Measurements from ENCODE around the gene PLB1. TPM values are rescaled to one million over a fixed set of nuclear protein-coding genes. Genes with fewer than 3 reads are reported as not detected.

The PLB1 gene
- total and polyA plus RNA-seq, 9 of the 15 experiments (the other 6 are each of a cell fraction or from before 2014, with no cell fraction given), result 0.01 to 0.09 (median 0.07) TPM; not detected in 2

GRCh38 chr2:28452534-28453081 lies 43.3 kb upstream of the PLB1 start:
- Histone ChIP-seq H3K27ac (ENCODE audit: extremely low read depth, low read depth, low read length) (no peak overlapping the region), H3K9me1 (ENCODE audit: control insufficient read depth, insufficient read depth, low read length) (no peaks in the 10 kb centered on the region), H3K27me3 (ENCODE audit: control insufficient read depth in 2 of 2, insufficient read depth in 2 of 2, low read length in 2 of 2) (peaks cover 0 to 23% of the 10 kb centered on the region in 2 experiments; a peak in 2 of 5 replicates), H2AFZ (ENCODE audit: low read depth, low read length) (no peak overlapping the region), H3K36me3 (ENCODE audit: control insufficient read depth, insufficient read depth, low read length) (no peaks in the 10 kb centered on the region), H3K9ac (ENCODE audit: insufficient read depth in 1 of 2, low read depth in 2 of 2, low read length in 2 of 2) (no peak overlapping the region), H3K9me3 (replicated peaks; ENCODE audit: control insufficient read depth, insufficient read depth, low read depth, low read length) (no peaks in the 10 kb centered on the region), H3K4me1 (replicated peaks in 1 of 2; ENCODE audit: control insufficient read depth in 2 of 2, insufficient read depth in 2 of 2, low read length in 2 of 2) (peaks cover 10% of the 10 kb centered on the region in 2 experiments; a peak in 4 of 5 replicates), H4K20me1 (replicated peaks; ENCODE audit: control insufficient read depth, insufficient read depth, low read length) (0 out of 2 replicates have a peak, but pooled peaks cover 7% of the 10 kb centered on the region), H3K4me2 (ENCODE audit: insufficient read depth, low read length) (no peak overlapping the region), H3K79me2 (ENCODE audit: control insufficient read depth, insufficient read depth, low read length) (no peaks in the 10 kb centered on the region), H3K4me3 (no peak overlapping the region)
- DNase-seq (ENCODE audit: extremely low read depth in 1 of 4, low spot score in 3 of 4) (peak; percentile 73 to 83 (median 78)), FAIRE-seq (peak; percentile 83), ATAC-seq (peak; percentile 95)
- intact Hi-C loops (cut with micrococcal nuclease), result loop anchor here (2.0 to 5.0 kb wide), 4 partner anchors 60 to 750 kb away; partner anchors contain the start of gene FOSL2
- ChIA-PET CTCF (ENCODE audit: low intra/inter-chr PET ratio) (interaction anchor here (0.7 to 2.4 kb wide), 6 partner anchors 57 to 769 kb away, joined by 3 to 11 read pairs (median 3); no protein-coding TSS in a partner anchor), POLR2A (no interaction called here)
- no TSS peak for BruUV-seq (replicated peaks)
- 7% methylated on average over 7 of the region's 7 CpGs for WGBS (ENCODE audit: insufficient coverage, low coverage, missing lambda C conversion rate)
- in situ Hi-C loops (cut with MboI), result no loop called here
- TF ChIP-seq ZEB2 (IDR thresholded peaks at IDR 0.05) (no peak), JUND (IDR thresholded peaks at IDR 0.05; ENCODE audit: borderline replicate concordance, low read depth, low read length) (peak; percentile 40; the same call in 1 of the 2 replicates), JUND (tag; IDR thresholded peaks at IDR 0.05; ENCODE audit: borderline replicate concordance, low read depth, low read length) (no peak), SMC3 (conservative IDR thresholded peaks at IDR 0.05; ENCODE audit: insufficient read depth, low read depth, low read length) (peak; percentile 91), ZNF408 (CRISPR knock-in tag; IDR thresholded peaks at IDR 0.05; ENCODE audit: low read depth) (no peak), HBP1 (CRISPR knock-in tag; IDR thresholded peaks at IDR 0.05) (no peak), FOXP1 (CRISPR knock-in tag; IDR thresholded peaks at IDR 0.05) (no peak), TFAP4 (CRISPR knock-in tag; IDR thresholded peaks at IDR 0.05; ENCODE audit: borderline replicate concordance) (peak; percentile 38; the same call in 1 of the 2 replicates), KLF16 (IDR thresholded peaks at IDR 0.05) (no peak), PBX2 (CRISPR knock-in tag; IDR thresholded peaks at IDR 0.05; ENCODE audit: low read depth) (no peak), PBX2 (tag; conservative IDR thresholded peaks at IDR 0.05; ENCODE audit: low read depth) (no peak), NR1H2 (CRISPR knock-in tag; IDR thresholded peaks at IDR 0.05) (no peak)
- TF ChIP-seq, protein P1, sequence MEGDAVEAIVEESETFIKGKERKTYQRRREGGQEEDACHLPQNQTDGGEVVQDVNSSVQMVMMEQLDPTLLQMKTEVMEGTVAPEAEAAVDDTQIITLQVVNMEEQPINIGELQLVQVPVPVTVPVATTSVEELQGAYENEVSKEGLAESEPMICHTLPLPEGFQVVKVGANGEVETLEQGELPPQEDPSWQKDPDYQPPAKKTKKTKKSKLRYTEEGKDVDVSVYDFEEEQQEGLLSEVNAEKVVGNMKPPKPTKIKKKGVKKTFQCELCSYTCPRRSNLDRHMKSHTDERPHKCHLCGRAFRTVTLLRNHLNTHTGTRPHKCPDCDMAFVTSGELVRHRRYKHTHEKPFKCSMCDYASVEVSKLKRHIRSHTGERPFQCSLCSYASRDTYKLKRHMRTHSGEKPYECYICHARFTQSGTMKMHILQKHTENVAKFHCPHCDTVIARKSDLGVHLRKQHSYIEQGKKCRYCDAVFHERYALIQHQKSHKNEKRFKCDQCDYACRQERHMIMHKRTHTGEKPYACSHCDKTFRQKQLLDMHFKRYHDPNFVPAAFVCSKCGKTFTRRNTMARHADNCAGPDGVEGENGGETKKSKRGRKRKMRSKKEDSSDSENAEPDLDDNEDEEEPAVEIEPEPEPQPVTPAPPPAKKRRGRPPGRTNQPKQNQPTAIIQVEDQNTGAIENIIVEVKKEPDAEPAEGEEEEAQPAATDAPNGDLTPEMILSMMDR (IDR thresholded peaks at IDR 0.05 in 2 of 3, conservative IDR thresholded peaks at IDR 0.05 in 1 of 3; ENCODE audit: insufficient read depth in 2 of 3, low read depth in 1 of 3, low read length in 3 of 3), result peak; percentile 88 to 95 (median 93)
- TF ChIP-seq, protein P2, sequence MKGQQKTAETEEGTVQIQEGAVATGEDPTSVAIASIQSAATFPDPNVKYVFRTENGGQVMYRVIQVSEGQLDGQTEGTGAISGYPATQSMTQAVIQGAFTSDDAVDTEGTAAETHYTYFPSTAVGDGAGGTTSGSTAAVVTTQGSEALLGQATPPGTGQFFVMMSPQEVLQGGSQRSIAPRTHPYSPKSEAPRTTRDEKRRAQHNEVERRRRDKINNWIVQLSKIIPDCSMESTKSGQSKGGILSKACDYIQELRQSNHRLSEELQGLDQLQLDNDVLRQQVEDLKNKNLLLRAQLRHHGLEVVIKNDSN (CRISPR knock-in tag; IDR thresholded peaks at IDR 0.05), result no peak

Measured in K562 (cell line).